ENCODE data around the gene CDH23.

- no peak for TF ChIP-seq CTCF (IDR thresholded peaks at IDR 0.05; ENCODE audit: low read length)
- TF ChIP-seq EZH2phosphoT487 (IDR thresholded peaks at IDR 0.05; ENCODE audit: low read length), result no peak
- no peak for TF ChIP-seq EZH2 (optimal IDR thresholded peaks at IDR 0.05; ENCODE audit: low read depth, low read length)
Measured at GRCh38 chr10:71705582-71705981, 308.9 kb downstream of the CDH23 start.

Measured in MM.1S (cell line).